ENCODE data around the gene PSMD14.

The PSMD14 gene

GRCh38 chr2:161420406-161421074 is 112.3 kb downstream of the PSMD14 start:
- DNase-seq, result no peak

GRCh38 chr2:161421686-161422085 is 113.5 kb downstream of the PSMD14 start:
- no peak for DNase-seq

- DNase-seq, result no peak
These were observed 114.7 kb downstream of the PSMD14 start for GRCh38 chr2:161422816-161423403.

DNA sequence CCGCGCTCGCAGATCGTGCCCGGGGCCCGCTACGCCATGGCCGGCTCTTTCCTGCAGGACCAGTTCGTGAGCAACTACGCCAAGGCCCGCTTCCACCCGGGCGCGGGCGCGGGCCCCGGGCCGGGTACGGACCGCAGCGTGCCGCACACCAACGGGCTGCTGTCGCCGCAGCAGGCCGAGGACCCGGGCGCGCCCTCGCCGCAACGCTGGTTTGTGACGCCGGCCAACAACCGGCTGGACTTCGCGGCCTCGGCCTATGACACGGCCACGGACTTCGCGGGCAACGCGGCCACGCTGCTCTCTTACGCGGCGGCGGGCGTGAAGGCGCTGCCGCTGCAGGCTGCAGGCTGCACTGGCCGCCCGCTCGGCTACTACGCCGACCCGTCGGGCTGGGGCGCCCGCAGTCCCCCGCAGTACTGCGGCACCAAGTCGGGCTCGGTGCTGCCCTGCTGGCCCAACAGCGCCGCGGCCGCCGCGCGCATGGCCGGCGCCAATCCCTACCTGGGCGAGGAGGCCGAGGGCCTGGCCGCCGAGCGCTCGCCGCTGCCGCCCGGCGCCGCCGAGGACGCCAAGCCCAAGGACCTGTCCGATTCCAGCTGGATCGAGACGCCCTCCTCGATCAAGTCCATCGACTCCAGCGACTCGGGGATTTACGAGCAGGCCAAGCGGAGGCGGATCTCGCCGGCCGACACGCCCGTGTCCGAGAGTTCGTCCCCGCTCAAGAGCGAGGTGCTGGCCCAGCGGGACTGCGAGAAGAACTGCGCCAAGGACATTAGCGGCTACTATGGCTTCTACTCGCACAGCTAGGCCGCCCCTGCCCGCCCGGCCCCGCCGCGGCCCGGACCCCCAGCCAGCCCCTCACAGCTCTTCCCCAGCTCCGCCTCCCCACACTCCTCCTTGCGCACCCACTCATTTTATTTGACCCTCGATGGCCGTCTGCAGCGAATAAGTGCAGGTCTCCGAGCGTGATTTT is 115.5 kb downstream of the PSMD14 start:
- DNase-seq, result no peak

DNA sequence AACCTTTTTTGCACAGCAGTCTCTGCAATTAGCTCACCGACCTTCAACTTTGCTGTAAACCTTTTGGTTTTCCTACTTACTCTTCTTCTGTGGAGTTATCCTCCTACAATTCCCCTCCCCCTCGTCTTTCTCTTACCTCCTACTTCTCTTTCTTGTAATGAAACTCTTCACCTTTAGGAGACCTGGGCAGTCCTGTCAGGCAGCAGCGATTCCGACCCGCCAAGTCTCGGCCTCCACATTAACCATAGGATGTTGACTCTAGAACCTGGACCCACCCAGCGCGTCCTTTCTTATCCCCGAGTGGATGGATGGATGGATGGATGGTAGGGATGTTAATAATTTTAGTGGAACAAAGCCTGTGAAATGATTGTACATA is 116.2 kb downstream of the PSMD14 start:
- no peak for DNase-seq

DNA sequence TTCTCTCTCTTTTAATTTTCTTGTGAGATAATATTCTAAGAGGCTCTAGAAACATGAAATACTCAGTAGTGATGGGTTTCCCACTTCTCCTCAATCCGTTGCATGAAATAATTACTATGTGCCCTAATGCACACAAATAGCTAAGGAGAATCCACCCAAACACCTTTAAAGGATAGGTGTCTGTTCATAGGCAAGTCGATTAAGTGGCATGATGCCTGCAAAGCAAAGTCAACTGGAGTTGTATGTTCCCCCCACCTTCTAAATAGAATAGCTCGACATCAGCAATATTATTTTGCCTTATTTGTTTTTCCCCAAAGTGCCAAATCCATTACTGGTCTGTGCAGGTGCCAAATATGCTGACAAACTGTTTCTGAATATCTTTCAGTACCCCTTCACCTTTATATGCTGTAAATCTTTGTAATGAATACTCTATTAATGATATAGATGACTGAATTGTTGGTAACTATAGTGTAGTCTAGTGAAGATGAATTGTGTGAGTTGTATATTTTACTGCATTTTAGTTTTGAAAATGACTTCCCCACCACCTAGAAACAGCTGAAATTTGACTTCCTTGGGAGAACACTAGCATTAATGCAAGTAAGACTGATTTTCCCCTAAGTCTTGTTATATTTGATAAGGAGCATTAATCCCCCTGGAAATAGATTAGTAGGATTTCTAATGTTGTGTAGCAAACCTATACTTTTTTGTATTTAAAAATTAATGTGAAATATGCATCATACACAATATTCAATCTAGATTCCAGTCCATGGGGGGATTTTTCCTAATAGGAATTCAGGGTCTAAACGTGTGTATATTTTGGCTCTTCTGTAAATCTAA is 116.9 kb downstream of the PSMD14 start:
- no peak for DNase-seq

DNA sequence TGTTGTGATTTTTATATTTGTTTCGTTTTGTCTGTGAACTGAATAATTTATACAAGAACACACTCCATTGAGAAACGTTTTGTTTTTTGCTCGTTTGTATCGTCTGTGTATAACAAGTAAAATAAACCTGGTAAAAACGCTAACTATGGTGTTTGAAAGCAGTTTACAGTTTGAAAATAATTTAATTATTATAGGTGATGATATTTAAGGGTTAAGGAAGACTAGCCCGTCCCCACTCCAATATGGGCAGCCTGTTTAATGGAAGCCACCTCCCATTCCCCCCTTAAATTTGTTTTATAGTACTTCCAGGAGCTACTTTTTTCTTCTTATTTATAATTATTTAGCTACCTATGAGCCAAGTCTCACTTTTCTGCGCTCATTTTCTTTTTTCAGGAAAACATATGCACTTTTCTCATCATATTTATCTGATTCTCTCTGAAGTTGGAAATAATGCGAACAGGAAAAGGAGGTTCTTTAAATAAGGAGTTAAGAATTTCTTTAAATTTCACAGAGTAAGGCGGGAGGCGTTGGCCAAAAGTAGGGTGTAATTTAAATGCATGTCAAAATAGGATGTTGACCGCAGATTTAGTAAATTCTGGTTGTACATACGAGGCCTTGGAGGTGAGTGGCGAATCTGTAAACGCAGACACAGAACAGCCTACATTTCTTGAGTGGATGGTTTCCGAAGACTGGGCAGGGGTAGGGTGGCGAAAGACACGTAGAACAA is 117.7 kb downstream of the PSMD14 start:
- DNase-seq, result no peak

DNA sequence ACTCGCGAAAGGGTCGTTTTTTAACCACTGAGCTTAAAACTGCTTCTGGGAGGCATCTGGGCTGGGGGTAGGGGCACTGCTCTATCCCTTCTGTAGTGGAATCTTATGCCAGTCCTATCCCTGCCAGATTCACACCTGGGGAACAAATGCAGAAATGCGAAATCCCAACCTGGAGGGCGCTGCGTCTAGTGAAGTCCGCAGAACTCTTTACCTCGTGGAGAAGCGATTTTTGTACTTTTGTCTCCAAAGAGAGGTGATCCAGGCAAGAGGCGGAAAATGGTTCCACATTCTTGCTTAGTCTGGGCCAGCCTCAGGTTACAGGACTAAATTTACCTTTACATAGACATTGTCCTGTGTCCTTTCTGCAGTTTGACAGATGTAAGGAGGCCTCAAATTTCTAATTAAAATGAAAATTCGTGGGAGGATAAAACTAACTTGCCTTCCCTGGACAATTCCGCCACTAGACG is 118.3 kb downstream of the PSMD14 start:
- DNase-seq, result no peak

GRCh38 chr2:161426922-161427663 is 118.9 kb downstream of the PSMD14 start:
- no peak for DNase-seq

DNA sequence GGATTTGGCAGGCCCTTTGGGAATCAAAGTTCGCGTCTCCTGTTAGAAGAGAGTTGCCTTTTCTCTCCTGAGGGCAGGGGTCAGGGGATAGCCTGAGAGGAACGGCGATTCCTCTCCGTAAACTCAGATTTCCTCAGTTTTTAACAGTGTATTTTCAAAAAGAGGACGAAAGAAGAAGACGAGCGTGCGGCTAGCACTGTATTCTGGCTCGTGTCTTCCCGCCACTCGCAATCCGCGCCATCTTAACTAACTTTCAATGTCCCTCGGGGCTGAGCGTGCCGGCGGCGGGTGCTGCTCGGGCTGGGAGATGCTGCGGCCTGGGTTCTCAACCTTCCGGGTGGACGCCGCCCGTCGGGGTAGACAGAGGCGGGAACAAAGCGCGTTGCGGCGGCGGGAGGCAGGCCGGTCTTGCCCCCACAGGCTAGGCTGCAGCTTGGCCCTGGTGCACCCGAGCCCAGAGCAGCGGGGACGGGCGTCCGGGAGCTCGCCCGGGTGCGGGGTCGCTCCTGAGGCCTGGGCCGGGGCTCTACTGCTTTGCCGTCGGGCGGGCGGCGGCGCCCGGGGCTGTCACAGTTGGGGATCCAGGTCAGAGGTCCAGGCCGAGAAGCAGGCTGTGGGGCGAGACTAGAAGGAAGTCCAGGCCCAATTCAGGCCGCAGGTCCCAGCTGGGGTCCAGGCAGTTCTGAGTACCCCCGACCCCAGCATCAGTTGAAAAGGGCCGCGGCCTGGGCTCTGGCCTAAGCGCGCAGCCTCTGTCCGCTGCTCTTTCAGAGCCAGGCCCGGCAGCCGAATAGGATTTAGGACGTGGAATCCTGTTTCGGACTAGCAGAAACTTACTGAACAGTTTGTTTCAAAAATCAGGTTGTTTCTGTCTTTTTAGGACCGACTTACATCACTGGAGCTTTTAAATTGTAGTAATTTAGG is 119.7 kb downstream of the PSMD14 start:
- DNase-seq, result no peak

DNA sequence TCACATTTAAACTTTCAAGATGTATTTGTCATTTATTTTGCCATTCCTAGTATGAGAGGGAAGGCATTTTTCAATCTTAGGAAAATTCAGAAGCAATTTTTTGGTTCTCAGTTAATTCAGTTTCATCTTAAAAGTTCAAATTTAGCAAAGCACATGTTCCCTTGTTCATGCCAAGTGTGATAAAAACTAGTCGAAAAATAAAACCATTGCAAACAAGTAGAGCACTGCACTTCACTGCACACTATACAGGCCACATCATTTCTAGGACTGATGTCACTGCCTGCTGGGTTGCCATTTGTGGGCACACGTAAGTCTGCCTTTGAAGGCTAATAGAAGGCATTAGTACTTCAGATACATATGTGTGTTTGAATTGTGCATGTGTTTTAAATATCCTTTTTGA is 122.2 kb downstream of the PSMD14 start:
- DNase-seq, result no peak

- DNase-seq, result no peak
These were observed 123.9 kb downstream of the PSMD14 start for GRCh38 chr2:161432107-161432506.

- DNase-seq, result no peak
These were observed 125.9 kb downstream of the PSMD14 start for GRCh38 chr2:161434118-161434517.

GRCh38 chr2:161436411-161436810 is 128.2 kb downstream of the PSMD14 start:
- DNase-seq, result no peak

GRCh38 chr2:161438598-161438997 is 130.4 kb downstream of the PSMD14 start:
- DNase-seq, result no peak

- DNase-seq, result no peak
These were observed 136.9 kb downstream of the PSMD14 start for GRCh38 chr2:161445097-161445496.

DNA sequence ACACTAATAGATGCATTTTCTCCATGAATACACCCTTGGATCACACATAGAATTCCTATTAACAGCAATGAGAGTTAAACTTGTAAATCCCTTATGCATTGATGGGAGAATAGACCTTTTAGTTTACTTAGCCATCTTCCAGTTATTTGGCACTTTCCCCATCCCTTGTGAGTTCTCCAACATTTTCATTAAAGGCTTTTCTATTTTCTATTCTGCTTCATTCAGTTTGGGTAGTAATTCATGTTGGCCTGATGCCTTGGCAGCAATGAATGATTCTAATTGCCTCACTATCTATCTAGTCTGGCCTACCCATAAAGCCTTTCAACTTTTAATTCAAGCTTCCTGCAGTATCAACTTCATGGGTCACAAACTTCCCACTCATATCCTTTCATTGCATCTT is 140.2 kb downstream of the PSMD14 start:
- DNase-seq, result no peak
